ENCODE data around the gene FBXO15.

Gene FBXO15

GRCh38 chr18:74116633-74117554 lies 30.7 kb downstream of the FBXO15 start:
- H3K36me3 ChIP-seq (ENCODE audit: control insufficient read depth, insufficient read depth, low read length): no peaks in the 10 kb centered on the region
- no peak overlapping the region for H3K27ac ChIP-seq (ENCODE audit: insufficient read depth, low read length, poor library complexity, severe bottlenecking)
- no peak overlapping the region for H3K4me3 ChIP-seq (ENCODE audit: insufficient read depth, low read depth, low read length, poor library complexity, severe bottlenecking)
- H3K4me1 ChIP-seq (ENCODE audit: control insufficient read depth, insufficient read depth, low read length, poor library complexity, severe bottlenecking): no peaks in the 10 kb centered on the region
- H3K9me3 ChIP-seq (ENCODE audit: control insufficient read depth, low read length): no peaks in the 10 kb centered on the region
- no peaks in the 10 kb centered on the region for H3K27me3 ChIP-seq (replicated peaks; ENCODE audit: control insufficient read depth, insufficient read depth, low read length, poor library complexity, severe bottlenecking)
- no peak for DNase-seq

GRCh38 chr18:74115046-74115445 lies 32.6 kb downstream of the FBXO15 start:
- DNase-seq: no peak
- H3K4me3 ChIP-seq (ENCODE audit: insufficient read depth, low read depth, low read length, poor library complexity, severe bottlenecking): no peak overlapping the region
- H3K27me3 ChIP-seq (replicated peaks; ENCODE audit: control insufficient read depth, insufficient read depth, low read length, poor library complexity, severe bottlenecking): no peaks in the 10 kb centered on the region
- H3K9me3 ChIP-seq (ENCODE audit: control insufficient read depth, low read length): no peaks in the 10 kb centered on the region
- H3K36me3 ChIP-seq (ENCODE audit: control insufficient read depth, insufficient read depth, low read length): no peaks in the 10 kb centered on the region
- H3K27ac ChIP-seq (ENCODE audit: insufficient read depth, low read length, poor library complexity, severe bottlenecking): no peak overlapping the region
- H3K4me1 ChIP-seq (ENCODE audit: control insufficient read depth, insufficient read depth, low read length, poor library complexity, severe bottlenecking): no peaks in the 10 kb centered on the region

- no peak overlapping the region for H3K27ac ChIP-seq (ENCODE audit: insufficient read depth, low read length, poor library complexity, severe bottlenecking)
- H3K4me1 ChIP-seq (ENCODE audit: control insufficient read depth, insufficient read depth, low read length, poor library complexity, severe bottlenecking): no peaks in the 10 kb centered on the region
- H3K9me3 ChIP-seq (ENCODE audit: control insufficient read depth, low read length): no peaks in the 10 kb centered on the region
- no peaks in the 10 kb centered on the region for H3K27me3 ChIP-seq (replicated peaks; ENCODE audit: control insufficient read depth, insufficient read depth, low read length, poor library complexity, severe bottlenecking)
- H3K36me3 ChIP-seq (ENCODE audit: control insufficient read depth, insufficient read depth, low read length): no peaks in the 10 kb centered on the region
- DNase-seq: no peak
- H3K4me3 ChIP-seq (ENCODE audit: insufficient read depth, low read depth, low read length, poor library complexity, severe bottlenecking): no peak overlapping the region
Observed at GRCh38 chr18:74114116-74114515, 33.5 kb downstream of the FBXO15 start.

- no peak overlapping the region for H3K27ac ChIP-seq (ENCODE audit: insufficient read depth, low read length, poor library complexity, severe bottlenecking)
- H3K4me3 ChIP-seq (ENCODE audit: insufficient read depth, low read depth, low read length, poor library complexity, severe bottlenecking): no peak overlapping the region
- no peaks in the 10 kb centered on the region for H3K27me3 ChIP-seq (replicated peaks; ENCODE audit: control insufficient read depth, insufficient read depth, low read length, poor library complexity, severe bottlenecking)
- no peaks in the 10 kb centered on the region for H3K36me3 ChIP-seq (ENCODE audit: control insufficient read depth, insufficient read depth, low read length)
- H3K9me3 ChIP-seq (ENCODE audit: control insufficient read depth, low read length): no peaks in the 10 kb centered on the region
- no peaks in the 10 kb centered on the region for H3K4me1 ChIP-seq (ENCODE audit: control insufficient read depth, insufficient read depth, low read length, poor library complexity, severe bottlenecking)
- DNase-seq: no peak
Observed at GRCh38 chr18:74113711-74114110, 33.9 kb downstream of the FBXO15 start.

GRCh38 chr18:74110976-74111375 lies 36.7 kb downstream of the FBXO15 start:
- Histone ChIP-seq H3K27ac (ENCODE audit: insufficient read depth, low read length, poor library complexity, severe bottlenecking) (no peak overlapping the region), H3K27me3 (replicated peaks; ENCODE audit: control insufficient read depth, insufficient read depth, low read length, poor library complexity, severe bottlenecking) (no peaks in the 10 kb centered on the region), H3K4me3 (ENCODE audit: insufficient read depth, low read depth, low read length, poor library complexity, severe bottlenecking) (no peak overlapping the region), H3K4me1 (ENCODE audit: control insufficient read depth, insufficient read depth, low read length, poor library complexity, severe bottlenecking) (no peaks in the 10 kb centered on the region), H3K36me3 (ENCODE audit: control insufficient read depth, insufficient read depth, low read length) (no peaks in the 10 kb centered on the region), H3K9me3 (ENCODE audit: control insufficient read depth, low read length) (peaks cover 6% of the 10 kb centered on the region)
- DNase-seq: no peak

- DNase-seq: no peak
- Histone ChIP-seq H3K9me3 (ENCODE audit: control insufficient read depth, low read length) (peaks cover 6% of the 10 kb centered on the region), H3K27me3 (replicated peaks; ENCODE audit: control insufficient read depth, insufficient read depth, low read length, poor library complexity, severe bottlenecking) (no peaks in the 10 kb centered on the region), H3K36me3 (ENCODE audit: control insufficient read depth, insufficient read depth, low read length) (no peaks in the 10 kb centered on the region), H3K27ac (ENCODE audit: insufficient read depth, low read length, poor library complexity, severe bottlenecking) (no peak overlapping the region), H3K4me1 (ENCODE audit: control insufficient read depth, insufficient read depth, low read length, poor library complexity, severe bottlenecking) (no peaks in the 10 kb centered on the region), H3K4me3 (ENCODE audit: insufficient read depth, low read depth, low read length, poor library complexity, severe bottlenecking) (no peak overlapping the region)
Observed at GRCh38 chr18:74110149-74110548, 37.5 kb downstream of the FBXO15 start.

GRCh38 chr18:74108460-74108859 lies 39.2 kb downstream of the FBXO15 start:
- H3K4me3 ChIP-seq (ENCODE audit: insufficient read depth, low read depth, low read length, poor library complexity, severe bottlenecking): no peak overlapping the region
- H3K36me3 ChIP-seq (ENCODE audit: control insufficient read depth, insufficient read depth, low read length): no peaks in the 10 kb centered on the region
- peaks cover 6% of the 10 kb centered on the region for H3K9me3 ChIP-seq (ENCODE audit: control insufficient read depth, low read length)
- H3K27ac ChIP-seq (ENCODE audit: insufficient read depth, low read length, poor library complexity, severe bottlenecking): no peak overlapping the region
- DNase-seq: no peak
- H3K4me1 ChIP-seq (ENCODE audit: control insufficient read depth, insufficient read depth, low read length, poor library complexity, severe bottlenecking): no peaks in the 10 kb centered on the region
- H3K27me3 ChIP-seq (replicated peaks; ENCODE audit: control insufficient read depth, insufficient read depth, low read length, poor library complexity, severe bottlenecking): no peaks in the 10 kb centered on the region

GRCh38 chr18:74097803-74098202 lies 49.8 kb downstream of the FBXO15 start:
- no peaks in the 10 kb centered on the region for H3K9me3 ChIP-seq (ENCODE audit: control insufficient read depth, low read length)
- no peaks in the 10 kb centered on the region for H3K36me3 ChIP-seq (ENCODE audit: control insufficient read depth, insufficient read depth, low read length)
- no peak for DNase-seq
- H3K4me1 ChIP-seq (ENCODE audit: control insufficient read depth, insufficient read depth, low read length, poor library complexity, severe bottlenecking): no peaks in the 10 kb centered on the region
- H3K4me3 ChIP-seq (ENCODE audit: insufficient read depth, low read depth, low read length, poor library complexity, severe bottlenecking): no peak overlapping the region
- H3K27me3 ChIP-seq (replicated peaks; ENCODE audit: control insufficient read depth, insufficient read depth, low read length, poor library complexity, severe bottlenecking): peaks cover 5% of the 10 kb centered on the region
- H3K27ac ChIP-seq (ENCODE audit: insufficient read depth, low read length, poor library complexity, severe bottlenecking): no peak overlapping the region

- H3K9me3 ChIP-seq (ENCODE audit: control insufficient read depth, low read length): no peaks in the 10 kb centered on the region
- H3K4me1 ChIP-seq (ENCODE audit: control insufficient read depth, insufficient read depth, low read length, poor library complexity, severe bottlenecking): no peaks in the 10 kb centered on the region
- peaks cover 5% of the 10 kb centered on the region for H3K27me3 ChIP-seq (replicated peaks; ENCODE audit: control insufficient read depth, insufficient read depth, low read length, poor library complexity, severe bottlenecking)
- H3K4me3 ChIP-seq (ENCODE audit: insufficient read depth, low read depth, low read length, poor library complexity, severe bottlenecking): no peak overlapping the region
- H3K36me3 ChIP-seq (ENCODE audit: control insufficient read depth, insufficient read depth, low read length): no peaks in the 10 kb centered on the region
- DNase-seq: no peak
- H3K27ac ChIP-seq (ENCODE audit: insufficient read depth, low read length, poor library complexity, severe bottlenecking): no peak overlapping the region
Observed at GRCh38 chr18:74092922-74093321, 54.7 kb downstream of the FBXO15 start.

- no peaks in the 10 kb centered on the region for H3K36me3 ChIP-seq (ENCODE audit: control insufficient read depth, insufficient read depth, low read length)
- no peak overlapping the region for H3K4me3 ChIP-seq (ENCODE audit: insufficient read depth, low read depth, low read length, poor library complexity, severe bottlenecking)
- no peaks in the 10 kb centered on the region for H3K9me3 ChIP-seq (ENCODE audit: control insufficient read depth, low read length)
- no peaks in the 10 kb centered on the region for H3K4me1 ChIP-seq (ENCODE audit: control insufficient read depth, insufficient read depth, low read length, poor library complexity, severe bottlenecking)
- no peaks in the 10 kb centered on the region for H3K27me3 ChIP-seq (replicated peaks; ENCODE audit: control insufficient read depth, insufficient read depth, low read length, poor library complexity, severe bottlenecking)
- H3K27ac ChIP-seq (ENCODE audit: insufficient read depth, low read length, poor library complexity, severe bottlenecking): no peak overlapping the region
- DNase-seq: no peak
Observed at GRCh38 chr18:74084184-74084855, 63.3 kb downstream of the FBXO15 start.

All from effector memory CD4-positive, alpha-beta T cell (primary cell).